Endothelial cell of umbilical vein (primary cell): Measurements from ENCODE around the gene FBXW11. TPM values are rescaled to one million over a fixed set of nuclear protein-coding genes. Genes with fewer than 3 reads are reported as not detected.
"Not testable (repeated sequence)": the region's sequence is repeated elsewhere in the genome, so short reads cannot be mapped to it uniquely, and the experiment has no call there.

Experiments
- BruUV-seq: library from RNA; stranded (reverse); fragments of 400-500 nt; replicated peaks from 2 replicates; lab custom pipeline; 2021; lab: Mats Ljungman, UMichigan
- CTCF ChIA-PET: fragments of 300-600, 350-600 bp; sonication (Branson Sonifier 250); formaldehyde crosslinking; loops from one replicate; lab custom pipeline; 2021; ENCODE audit warnings: antibody characterized with exemption, inconsistent platforms; lab: Charles Lee
- POLR2A ChIA-PET: fragments of 300-600, 350-600 bp; sonication (Branson Sonifier 250); formaldehyde crosslinking; loops from one replicate; lab custom pipeline; 2021; ENCODE audit warnings: antibody characterized with exemption, inconsistent platforms; lab: Charles Lee
- DNase-seq: peaks from one replicate; pipeline ENCODE4 v3.0.0-alpha.2; 2011; ENCODE audit warnings: low read depth, low spot score
- FAIRE-seq: peaks from 2 replicates; lab custom pipeline; 2011; peaks lifted over from hg19 to GRCh38; lab: Jason Lieb, UNC
- H2AFZ ChIP-seq: 2 replicates; pipeline ENCODE4 v1.6.0; 2012; ENCODE audit warnings: low read depth, low read length, control low read depth, inconsistent platforms
- H3K27ac ChIP-seq: 2 replicates; pipeline ENCODE4 v1.5.1; 2011; ENCODE audit warnings: low read depth, mild to moderate bottlenecking, control low read depth, low read length, moderate library complexity; ENCODE audit not compliant: insufficient read depth
- H3K27me3 ChIP-seq, 2 experiments: 2 replicates each; pipeline versions ENCODE4 v1.6.0 to v1.6.1; 2011; ENCODE audit warnings: low read length in 2 of 2, mixed read lengths in 1 of 2; ENCODE audit not compliant: control insufficient read depth in 2 of 2, insufficient read depth in 2 of 2
- H3K36me3 ChIP-seq, 2 experiments: 2 replicates in 1 of 2; 3 replicates in 1 of 2; pipeline ENCODE4 v1.5.1; 2011; ENCODE audit warnings: low read length in 2 of 2, mild to moderate bottlenecking in 1 of 2, moderate library complexity in 1 of 2; ENCODE audit not compliant: control insufficient read depth in 2 of 2, insufficient read depth in 2 of 2; ENCODE audit errors: extremely low read depth in 1 of 2
- H3K4me1 ChIP-seq: 3 replicates; pipeline ENCODE4 v1.5.1; 2011; ENCODE audit warnings: mild to moderate bottlenecking, low read length; ENCODE audit not compliant: control insufficient read depth, insufficient read depth; ENCODE audit errors: extremely low read depth
- H3K4me2 ChIP-seq: 2 replicates; pipeline ENCODE4 v1.6.1; 2011; ENCODE audit warnings: low read length, control low read depth, mixed read lengths; ENCODE audit not compliant: insufficient read depth
- H3K4me3 ChIP-seq, 3 experiments: fragments of 200-600 bp in 1 of 3; sonication (generic), shearing (Covaris generic) in 1 of 3; replicated peaks in 1 of 3; 2 replicates each; pipeline ENCODE4 v1.5.1; 2011 to 2016; ENCODE audit warnings: control low read depth in 3 of 3, low read length in 3 of 3, mild to moderate bottlenecking in 2 of 3, inconsistent platforms in 1 of 3, low read depth in 1 of 3, moderate library complexity in 1 of 3; ENCODE audit not compliant: insufficient read depth in 1 of 3
- H3K79me2 ChIP-seq: 2 replicates; pipeline ENCODE4 v1.6.0; 2012; ENCODE audit warnings: low read length, inconsistent platforms; ENCODE audit not compliant: control insufficient read depth, insufficient read depth
- H3K9ac ChIP-seq: replicated peaks from 2 replicates; pipeline ENCODE3; 2011; ENCODE audit warnings: low read length, control low read depth; ENCODE audit not compliant: insufficient read depth; ENCODE audit errors: extremely low read depth
- H3K9me1 ChIP-seq: replicated peaks from 3 replicates; pipeline ENCODE4 v1.6.0; 2011; ENCODE audit warnings: mild to moderate bottlenecking, low read length; ENCODE audit not compliant: control insufficient read depth, insufficient read depth; ENCODE audit errors: extremely low read depth
- H3K9me3 ChIP-seq: replicated peaks from 2 replicates; pipeline ENCODE4 v1.5.1; 2012; ENCODE audit warnings: low read length, inconsistent platforms; ENCODE audit not compliant: control insufficient read depth, insufficient read depth
- H4K20me1 ChIP-seq: replicated peaks from 2 replicates; pipeline ENCODE3; 2011; ENCODE audit warnings: mild to moderate bottlenecking, low read length; ENCODE audit not compliant: control insufficient read depth, insufficient read depth; ENCODE audit errors: extremely low read depth
- dilution Hi-C: fragments of 300-500 bp; cut with MboI; formaldehyde crosslinking; loops from one replicate; pipeline ENCODE4 v1.15.0; 2019; ENCODE audit warnings: low sequenced_read_pairs; ENCODE audit not compliant: extremely low pct_ligation_motif_present
- intact Hi-C: fragments of 100-400 bp; cut with micrococcal nuclease; formaldehyde crosslinking; loops from one replicate; pipeline ENCODE4 v1.10.0; 2022
- polyA plus RNA-seq, 4 experiments: library from polyadenylated mRNA; depleted of rRNA in 3 of 4; stranded (reverse) in 3 of 4; unstranded in 1 of 4; fragments of >200 nt; gene quantifications; 2 replicates each; pipeline versions ENCODE4 v1.2.1 to v1.2.3, GENCODE V29; 2011 to 2012; ENCODE audit warnings: missing spikeins in 1 of 4
- total RNA-seq: library from RNA; stranded (reverse); gene quantifications from 2 replicates; pipeline ENCODE4 v1.2.3, GENCODE V29; 2021

FBXW11 gene
- total and polyA plus RNA-seq, 2 donors (not counting 3 experiments of a cell fraction or from before 2014, with no cell fraction given): 30.7 to 44.7 TPM

- H3K9me3 ChIP-seq, dilution Hi-C loops, H3K4me1 ChIP-seq, POLR2A ChIA-PET, H3K27ac ChIP-seq, intact Hi-C loops, H3K4me3 ChIP-seq, DNase-seq, H3K27me3 ChIP-seq, H4K20me1 ChIP-seq, H3K36me3 ChIP-seq, H3K9me1 ChIP-seq, H3K9ac ChIP-seq, FAIRE-seq, H3K4me2 ChIP-seq, BruUV-seq, H2AFZ ChIP-seq: not testable (repeated sequence)
- CTCF ChIA-PET: interaction anchor here (1.4 kb wide), 1 partner anchor 14 kb away, joined by 3 read pairs; no protein-coding TSS in a partner anchor
- H3K79me2 ChIP-seq: peaks cover 37% of the 10 kb centered on the region
Measured at GRCh38 chr5:171941675-171942074, 64.8 kb downstream of the FBXW11 start.

GRCh38 chr5:171941275-171941674 lies 65.2 kb downstream of the FBXW11 start:
- intact Hi-C loops, dilution Hi-C loops, H3K27ac ChIP-seq, H3K4me2 ChIP-seq, H3K9me3 ChIP-seq, H4K20me1 ChIP-seq, H3K9me1 ChIP-seq, H3K4me1 ChIP-seq, H3K36me3 ChIP-seq, POLR2A ChIA-PET, BruUV-seq, H3K4me3 ChIP-seq, CTCF ChIA-PET, H3K27me3 ChIP-seq, H2AFZ ChIP-seq, H3K9ac ChIP-seq, DNase-seq: not testable (repeated sequence)
- peaks cover 37% of the 10 kb centered on the region for H3K79me2 ChIP-seq
- peak; percentile 56 for FAIRE-seq
